Neural crest cell (in vitro differentiated cells): ENCODE measurements around the gene AUTS2. TPM values are rescaled to one million over a fixed set of nuclear protein-coding genes. Genes with fewer than 3 reads are reported as not detected.

Source experiments
- DNase-seq: peaks from one replicate; pipeline ENCODE4 v3.0.0; 2021; ENCODE audit warnings: low read depth, mixed read lengths, low spot score
- H3K27ac Mint-ChIP-seq: one replicate; pipeline ENCODE4 v1.8.0; 2021; ENCODE audit warnings: mild to moderate bottlenecking, mixed read lengths; ENCODE audit not compliant: unreplicated experiment
- H3K27me3 Mint-ChIP-seq: 2 replicates; pipeline ENCODE4 v1.8.0; 2021; ENCODE audit warnings: low read depth, mild to moderate bottlenecking, mixed read lengths
- H3K36me3 Mint-ChIP-seq: 2 replicates; pipeline ENCODE4 v1.8.0; 2021; ENCODE audit warnings: low read depth, mild to moderate bottlenecking, mixed read lengths
- H3K4me1 Mint-ChIP-seq: 2 replicates; pipeline ENCODE4 v1.8.0; 2021; ENCODE audit warnings: mixed read lengths
- H3K4me3 Mint-ChIP-seq: one replicate; pipeline ENCODE4 v1.8.0; 2021; ENCODE audit warnings: mild to moderate bottlenecking, mixed read lengths
- H3K9me3 Mint-ChIP-seq: 2 replicates; pipeline ENCODE4 v1.8.0; 2021; ENCODE audit warnings: mixed read lengths
- CTCF ChIP-seq: fragments of 200-600 bp; sonication (generic); conservative IDR thresholded peaks from 2 replicates; pipeline ENCODE4 v1.5.0; 2021; ENCODE audit warnings: antibody characterized with exemption, mild to moderate bottlenecking
- total RNA-seq: library from RNA; stranded (reverse); gene quantifications from 2 replicates; pipeline ENCODE4 v1.2.1, GENCODE V29; 2021

AUTS2 gene
- total RNA-seq, 1 donor from 2014 or later = 152 TPM

GRCh38 chr7:69908454-69908853 is 310.2 kb downstream of the AUTS2 start:
- DNase-seq = no peak
- no peaks in the 10 kb centered on the region for H3K27me3 Mint-ChIP-seq
- peaks cover 5% of the 10 kb centered on the region for H3K36me3 Mint-ChIP-seq
- H3K4me3 Mint-ChIP-seq = no peak overlapping the region
- TF ChIP-seq CTCF = no peak
- H3K27ac Mint-ChIP-seq = no peak overlapping the region
- H3K9me3 Mint-ChIP-seq = no peaks in the 10 kb centered on the region
- peaks cover 5% of the 10 kb centered on the region for H3K4me1 Mint-ChIP-seq

GRCh38 chr7:69910150-69910549 is 311.9 kb downstream of the AUTS2 start:
- Mint-ChIP-seq H3K4me3 (no peak overlapping the region), H3K9me3 (no peaks in the 10 kb centered on the region), H3K36me3 (peaks cover 5% of the 10 kb centered on the region), H3K4me1 (peaks cover 12% of the 10 kb centered on the region), H3K27me3 (no peaks in the 10 kb centered on the region), H3K27ac (no peak overlapping the region)
- no peak for TF ChIP-seq CTCF
- no peak for DNase-seq

GRCh38 chr7:69911337-69911736 is 313.1 kb downstream of the AUTS2 start:
- no peaks in the 10 kb centered on the region for H3K27me3 Mint-ChIP-seq
- H3K4me1 Mint-ChIP-seq = peaks cover 8% of the 10 kb centered on the region
- H3K36me3 Mint-ChIP-seq = peaks cover 5% of the 10 kb centered on the region
- no peaks in the 10 kb centered on the region for H3K9me3 Mint-ChIP-seq
- DNase-seq = no peak
- no peak overlapping the region for H3K4me3 Mint-ChIP-seq
- no peak for TF ChIP-seq CTCF
- no peak overlapping the region for H3K27ac Mint-ChIP-seq

GRCh38 chr7:69912141-69912540 is 313.9 kb downstream of the AUTS2 start:
- TF ChIP-seq CTCF = no peak
- Mint-ChIP-seq H3K4me1 (peaks cover 7% of the 10 kb centered on the region), H3K27me3 (no peaks in the 10 kb centered on the region), H3K36me3 (peaks cover 5% of the 10 kb centered on the region), H3K4me3 (no peak overlapping the region), H3K9me3 (no peaks in the 10 kb centered on the region), H3K27ac (no peak overlapping the region)
- no peak for DNase-seq

GRCh38 chr7:69912846-69913245 is 314.6 kb downstream of the AUTS2 start:
- Mint-ChIP-seq H3K4me1 (peaks cover 7% of the 10 kb centered on the region), H3K27me3 (no peaks in the 10 kb centered on the region), H3K9me3 (no peaks in the 10 kb centered on the region), H3K4me3 (no peak overlapping the region), H3K36me3 (peaks cover 5% of the 10 kb centered on the region), H3K27ac (no peak overlapping the region)
- DNase-seq = no peak
- TF ChIP-seq CTCF = no peak
